Iris pigment epithelial cell (primary cell): Measurements from ENCODE around the gene RAB11FIP5.
"Not testable (repeated sequence)": the region's sequence is repeated elsewhere in the genome, so short reads cannot be mapped to it uniquely, and the experiment has no call there.

Experiments used
- DNase-seq: peaks from one replicate; pipeline ENCODE4 v3.0.0-alpha.2; 2011; ENCODE audit warnings: low read depth

Gene RAB11FIP5

GRCh38 chr2:73112913-73113854 is at the start of gene RAB11FIP5:
RAB11FIP5 (minus strand) TSS chr2:73112948; CDS start chr2:73112777, 171 bp downstream.
- DNase-seq = peak; percentile 90

- DNase-seq = peak; percentile 61
These were observed 43.9 kb upstream of the RAB11FIP5 start for GRCh38 chr2:73156539-73157124.

- no peak for DNase-seq
These were observed 30.2 kb upstream of the RAB11FIP5 start for GRCh38 chr2:73142937-73143336.

GRCh38 chr2:73141896-73142295 is 29.1 kb upstream of the RAB11FIP5 start:
- peak; percentile 38 for DNase-seq

- DNase-seq = no peak
These were observed 22.5 kb upstream of the RAB11FIP5 start for GRCh38 chr2:73135236-73135635.

- DNase-seq = no peak
These were observed 21.7 kb upstream of the RAB11FIP5 start for GRCh38 chr2:73134471-73134870.

GRCh38 chr2:73133566-73134197 is 20.9 kb upstream of the RAB11FIP5 start:
- DNase-seq = no peak

- DNase-seq = no peak
These were observed 19.1 kb upstream of the RAB11FIP5 start for GRCh38 chr2:73131807-73132206.

- DNase-seq = no peak
These were observed 18.0 kb upstream of the RAB11FIP5 start for GRCh38 chr2:73130790-73131189.

- DNase-seq = no peak
These were observed 16.2 kb upstream of the RAB11FIP5 start for GRCh38 chr2:73128841-73129535.

- no peak for DNase-seq
These were observed 9.8 kb upstream of the RAB11FIP5 start for GRCh38 chr2:73122536-73122935.

GRCh38 chr2:73119611-73120239 is 7.0 kb upstream of the RAB11FIP5 start:
- not testable (repeated sequence) for DNase-seq

GRCh38 chr2:73117441-73117840 is 4.7 kb upstream of the RAB11FIP5 start:
- DNase-seq = peak; percentile 60

GRCh38 chr2:73116182-73116960 is 3.6 kb upstream of the RAB11FIP5 start:
- no peak for DNase-seq

GRCh38 chr2:73114273-73114867 is 1.6 kb upstream of the RAB11FIP5 start:
- DNase-seq = peak; percentile 39

GRCh38 chr2:73112026-73112912 is 479 bp downstream of the RAB11FIP5 start:
- peak; percentile 65 for DNase-seq

GRCh38 chr2:73111073-73112025 is 1.4 kb downstream of the RAB11FIP5 start:
- peak; percentile 51 for DNase-seq
